PC-3 (cell line): Measurements from ENCODE around the gene REV1. TPM values are rescaled to one million over a fixed set of nuclear protein-coding genes. Genes with fewer than 3 reads are reported as not detected.

Experiments used
- ATAC-seq: fragments of 200-7000 bp; cut with Tn5 transposase; 2 replicates; pipeline ENCODE4 v1.9.1; 2020; ENCODE audit warnings: mild to moderate bottlenecking, moderate library complexity
- BruUV-seq: library from RNA; stranded (reverse); fragments of 400-500 nt; replicated peaks from 2 replicates; lab custom pipeline; 2021; lab: Mats Ljungman, UMichigan
- CTCF ChIA-PET: fragments of 300-600 bp; sonication (Branson Sonifier 250); formaldehyde crosslinking; loops from one replicate; lab custom pipeline; 2022; ENCODE audit warnings: antibody characterized with exemption; lab: Charles Lee
- POLR2A ChIA-PET: fragments of 300-600 bp; sonication (Branson Sonifier 250); formaldehyde crosslinking; loops from one replicate; lab custom pipeline; 2022; ENCODE audit warnings: antibody characterized with exemption; ENCODE audit not compliant: unreplicated experiment; lab: Charles Lee
- DNase-seq: peaks from one replicate; pipeline ENCODE4 v3.0.0-alpha.2; 2015
- H2AFZ ChIP-seq: fragments of 300-600 bp; sonication (generic); 2 replicates; pipeline ENCODE4 v1.6.0; 2016; ENCODE audit warnings: antibody characterized with exemption, low read length
- H3F3A ChIP-seq: fragments of 300-600 bp; sonication (generic); one replicate; pipeline ENCODE4 v1.6.0; 2017; ENCODE audit warnings: antibody characterized with exemption, low read length, control low read depth, mild to moderate bottlenecking; ENCODE audit not compliant: unreplicated experiment
- H3K27ac ChIP-seq: fragments of 300-600 bp; sonication (generic); 2 replicates; pipeline ENCODE4 v1.5.1; 2016; ENCODE audit warnings: mild to moderate bottlenecking, low read length
- H3K27me3 ChIP-seq: fragments of 300-600 bp; sonication (generic); 2 replicates; pipeline ENCODE4 v1.6.1; 2016; ENCODE audit warnings: low read length, mixed read lengths
- H3K36me3 ChIP-seq: fragments of 300-600 bp; sonication (generic); 2 replicates; pipeline ENCODE4 v1.6.1; 2016; ENCODE audit warnings: low read depth, mixed run types, low read length, mixed read lengths
- H3K4me1 ChIP-seq: fragments of 300-600 bp; sonication (generic); 2 replicates; pipeline ENCODE4 v1.5.1; 2016; ENCODE audit warnings: low read length; ENCODE audit not compliant: insufficient read depth
- H3K4me2 ChIP-seq: fragments of 300-600 bp; sonication (generic); 2 replicates; pipeline ENCODE4 v1.6.0; 2016; ENCODE audit warnings: low read length
- H3K4me3 ChIP-seq: fragments of 300-600 bp; sonication (generic); 2 replicates; pipeline ENCODE4 v1.5.1; 2016; ENCODE audit warnings: mild to moderate bottlenecking, low read length, mixed read lengths
- H3K79me2 ChIP-seq: fragments of 300-600 bp; sonication (generic); 2 replicates; pipeline ENCODE4 v1.6.1; 2017; ENCODE audit warnings: low read length, mixed read lengths
- H3K9ac ChIP-seq: fragments of 300-600 bp; sonication (generic); 2 replicates; pipeline ENCODE4 v1.6.0; 2016; ENCODE audit warnings: mild to moderate bottlenecking, low read length
- H3K9me2 ChIP-seq: fragments of 300-600 bp; sonication (generic); replicated peaks from 2 replicates; pipeline ENCODE4 v1.6.1; 2016; ENCODE audit warnings: mixed run types, low read length, mixed read lengths
- H3K9me3 ChIP-seq: fragments of 300-600 bp; sonication (generic); 2 replicates; pipeline ENCODE4 v1.6.1; 2016; ENCODE audit warnings: low read length, mixed read lengths
- H4K20me1 ChIP-seq: fragments of 300-600 bp; sonication (generic); 2 replicates; pipeline ENCODE4 v1.6.1; 2016; ENCODE audit warnings: low read length, mixed read lengths
- EZH2 ChIP-seq: fragments of 300-600 bp; sonication (generic); IDR thresholded peaks from one replicate; pipeline ENCODE4 v1.6.1; 2017; ENCODE audit warnings: antibody characterized with exemption, mild to moderate bottlenecking, low read length; ENCODE audit not compliant: unreplicated experiment
- EZH2phosphoT487 ChIP-seq: fragments of 300-600 bp; sonication (generic); IDR thresholded peaks from 2 replicates; pipeline ENCODE4 v1.6.1; 2018; ENCODE audit warnings: mild to moderate bottlenecking, antibody characterized with exemption, low read length, borderline replicate concordance
- intact Hi-C: fragments of 100-400 bp; cut with micrococcal nuclease; formaldehyde crosslinking; loops from 2 replicates; pipeline ENCODE4 v1.9.0; 2023
- total RNA-seq: library from RNA; depleted of rRNA; stranded (reverse); fragments of >200 nt; gene quantifications from 2 replicates; pipeline ENCODE4 v1.2.3, GENCODE V29; 2014
- TF ChIP-seq, protein P1 (sequence below): fragments of 300-600 bp; sonication (generic); conservative IDR thresholded peaks from 2 replicates; pipeline ENCODE4 v1.5.1; 2017; ENCODE audit warnings: antibody characterized with exemption, low read depth, mild to moderate bottlenecking, low read length

The REV1 gene
- total RNA-seq, 1 experiment from 2014 or later = 17.9 TPM

- Histone ChIP-seq H2AFZ (no peak overlapping the region), H3K4me3 (no peak overlapping the region), H3K27ac (no peak overlapping the region), H3K9me2 (no peaks in the 10 kb centered on the region), H3K27me3 (no peaks in the 10 kb centered on the region), H3K4me1 (peaks cover 12% of the 10 kb centered on the region), H3K9me3 (no peaks in the 10 kb centered on the region), H3K79me2 (no peaks in the 10 kb centered on the region), H3K36me3 (peaks cover 27% of the 10 kb centered on the region), H3F3A (no peaks in the 10 kb centered on the region), H4K20me1 (no peaks in the 10 kb centered on the region), H3K4me2 (no peak overlapping the region), H3K9ac (no peak overlapping the region)
- TF ChIP-seq, protein P1, sequence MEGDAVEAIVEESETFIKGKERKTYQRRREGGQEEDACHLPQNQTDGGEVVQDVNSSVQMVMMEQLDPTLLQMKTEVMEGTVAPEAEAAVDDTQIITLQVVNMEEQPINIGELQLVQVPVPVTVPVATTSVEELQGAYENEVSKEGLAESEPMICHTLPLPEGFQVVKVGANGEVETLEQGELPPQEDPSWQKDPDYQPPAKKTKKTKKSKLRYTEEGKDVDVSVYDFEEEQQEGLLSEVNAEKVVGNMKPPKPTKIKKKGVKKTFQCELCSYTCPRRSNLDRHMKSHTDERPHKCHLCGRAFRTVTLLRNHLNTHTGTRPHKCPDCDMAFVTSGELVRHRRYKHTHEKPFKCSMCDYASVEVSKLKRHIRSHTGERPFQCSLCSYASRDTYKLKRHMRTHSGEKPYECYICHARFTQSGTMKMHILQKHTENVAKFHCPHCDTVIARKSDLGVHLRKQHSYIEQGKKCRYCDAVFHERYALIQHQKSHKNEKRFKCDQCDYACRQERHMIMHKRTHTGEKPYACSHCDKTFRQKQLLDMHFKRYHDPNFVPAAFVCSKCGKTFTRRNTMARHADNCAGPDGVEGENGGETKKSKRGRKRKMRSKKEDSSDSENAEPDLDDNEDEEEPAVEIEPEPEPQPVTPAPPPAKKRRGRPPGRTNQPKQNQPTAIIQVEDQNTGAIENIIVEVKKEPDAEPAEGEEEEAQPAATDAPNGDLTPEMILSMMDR = no peak
- no peak for TF ChIP-seq EZH2phosphoT487
- no peak for TF ChIP-seq EZH2
- intact Hi-C loops = no loop called here
- BruUV-seq = no TSS peak
- DNase-seq = no peak
- CTCF ChIA-PET = no interaction called here
- no peak for ATAC-seq
- POLR2A ChIA-PET = no interaction called here
These were observed 67.2 kb downstream of the REV1 start for GRCh38 chr2:99422599-99422998.

- H3K9ac ChIP-seq = no peak overlapping the region
- no peak for ATAC-seq
- ChIA-PET CTCF (no interaction called here), POLR2A (no interaction called here)
- H3K27me3 ChIP-seq = no peaks in the 10 kb centered on the region
- BruUV-seq = no TSS peak
- peaks cover 12% of the 10 kb centered on the region for H3K4me1 ChIP-seq
- H3K4me2 ChIP-seq = no peak overlapping the region
- no peaks in the 10 kb centered on the region for H4K20me1 ChIP-seq
- no peak for DNase-seq
- H3K79me2 ChIP-seq = no peaks in the 10 kb centered on the region
- intact Hi-C loops = no loop called here
- H3K27ac ChIP-seq = no peak overlapping the region
- H3K36me3 ChIP-seq = peaks cover 29% of the 10 kb centered on the region
- no peaks in the 10 kb centered on the region for H3F3A ChIP-seq
- no peak overlapping the region for H3K4me3 ChIP-seq
- H2AFZ ChIP-seq = no peak overlapping the region
- no peaks in the 10 kb centered on the region for H3K9me2 ChIP-seq
- H3K9me3 ChIP-seq = no peaks in the 10 kb centered on the region
- no peak for TF ChIP-seq EZH2phosphoT487
- no peak for TF ChIP-seq EZH2
- TF ChIP-seq, protein P1 = no peak
These were observed 68.3 kb downstream of the REV1 start for GRCh38 chr2:99421469-99421868.

DNA sequence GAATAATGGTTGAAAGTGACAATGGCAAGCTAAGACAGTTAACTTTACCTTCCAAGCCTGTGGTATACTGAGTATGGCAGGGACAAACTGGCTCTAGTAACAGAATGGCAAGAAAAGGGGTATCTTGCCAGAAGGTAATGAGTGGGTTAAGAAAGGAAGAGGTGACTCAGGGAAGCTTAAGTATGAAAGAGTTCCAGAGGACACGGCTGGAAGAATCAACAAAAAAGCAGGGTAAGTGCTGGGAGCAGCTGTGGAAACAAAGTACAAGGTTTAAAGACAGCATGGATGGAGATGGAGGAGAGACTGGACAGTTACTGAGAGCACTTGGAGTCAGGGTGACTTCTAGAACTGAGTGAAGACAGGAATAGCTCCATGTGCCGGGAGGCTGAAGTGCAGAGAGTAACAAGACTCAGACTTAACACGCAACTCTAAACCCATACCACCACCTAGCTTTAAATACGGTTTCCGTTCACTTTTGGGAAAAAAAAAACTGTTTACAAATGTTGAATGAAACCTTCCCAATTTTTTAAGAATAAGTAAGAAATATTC lies 69.0 kb downstream of the REV1 start:
- TF ChIP-seq EZH2phosphoT487 = no peak
- TF ChIP-seq, protein P1 = no peak
- ChIA-PET CTCF (no interaction called here), POLR2A (no interaction called here)
- Histone ChIP-seq H3K9me3 (no peaks in the 10 kb centered on the region), H3K4me1 (peaks cover 12% of the 10 kb centered on the region), H3K9ac (no peak overlapping the region), H3K4me2 (no peak overlapping the region), H2AFZ (no peak overlapping the region), H3K79me2 (no peaks in the 10 kb centered on the region), H4K20me1 (no peaks in the 10 kb centered on the region), H3K9me2 (no peaks in the 10 kb centered on the region), H3K27me3 (no peaks in the 10 kb centered on the region), H3K4me3 (no peak overlapping the region), H3K36me3 (peaks cover 29% of the 10 kb centered on the region), H3K27ac (no peak overlapping the region), H3F3A (no peaks in the 10 kb centered on the region)
- no TSS peak for BruUV-seq
- no peak for DNase-seq
- 0 out of 2 replicates have a peak, but pooled peaks have one; percentile 26 for ATAC-seq
- intact Hi-C loops = no loop called here
